H9 (cell line): ENCODE results near the gene SREBF2. TPM values are rescaled to one million over a fixed set of nuclear protein-coding genes. Genes with fewer than 3 reads are reported as not detected.
A peak's percentile ranks its signal among the peaks of the same experiment; 100 is the strongest.

Experiments
- DNase-seq: peaks from one replicate; pipeline ENCODE4 v3.0.0-alpha.2; 2017
- H2AFZ ChIP-seq: one replicate; pipeline ENCODE4 v1.6.1; 2013; ENCODE audit warnings: mild to moderate bottlenecking, low read length, control low read depth, moderate library complexity
- H2AK5ac ChIP-seq: 2 replicates; pipeline ENCODE4 v1.6.1; 2013; ENCODE audit warnings: low read length, control low read depth, mixed read lengths; ENCODE audit not compliant: insufficient read length
- H2BK120ac ChIP-seq: one replicate; pipeline ENCODE4 v1.6.1; 2013; ENCODE audit warnings: low read depth, mild to moderate bottlenecking, low read length, control low read depth, inconsistent platforms; ENCODE audit not compliant: poor library complexity, severe bottlenecking
- H2BK12ac ChIP-seq: 2 replicates; pipeline ENCODE4 v1.6.1; 2013; ENCODE audit warnings: low read length, control low read depth, mixed read lengths, low read depth; ENCODE audit not compliant: insufficient read length
- H2BK15ac ChIP-seq: 2 replicates; pipeline ENCODE4 v1.6.1; 2013; ENCODE audit warnings: low read depth, low read length, control low read depth
- H2BK20ac ChIP-seq: one replicate; pipeline ENCODE4 v1.6.1; 2013; ENCODE audit warnings: low read depth, mild to moderate bottlenecking, low read length, control low read depth, inconsistent platforms; ENCODE audit not compliant: poor library complexity, severe bottlenecking
- H2BK5ac ChIP-seq: 2 replicates; pipeline ENCODE4 v1.6.1; 2013; ENCODE audit warnings: low read length, control low read depth, mixed read lengths; ENCODE audit not compliant: insufficient read length
- H3K14ac ChIP-seq: 2 replicates; pipeline ENCODE4 v1.6.1; 2013; ENCODE audit warnings: low read length, control low read depth; ENCODE audit not compliant: insufficient read depth
- H3K18ac ChIP-seq: 2 replicates; pipeline ENCODE4 v1.6.1; 2013; ENCODE audit warnings: low read depth, mild to moderate bottlenecking, mixed read lengths, low read length, control low read depth; ENCODE audit not compliant: insufficient read length
- H3K23ac ChIP-seq: 2 replicates; pipeline ENCODE4 v1.6.1; 2013; ENCODE audit warnings: low read length, control low read depth, mixed read lengths, low read depth; ENCODE audit not compliant: insufficient read length
- H3K23me2 ChIP-seq: 2 replicates; pipeline ENCODE4 v1.6.1; 2013; ENCODE audit warnings: low read depth, mild to moderate bottlenecking, mixed read lengths, low read length, control low read depth; ENCODE audit not compliant: insufficient read length, poor library complexity, severe bottlenecking
- H3K27ac ChIP-seq: 2 replicates; pipeline ENCODE4 v1.5.1; 2013; ENCODE audit warnings: low read length, control low read depth, mixed read lengths, low read depth; ENCODE audit not compliant: insufficient read length
- H3K27me3 ChIP-seq: 2 replicates; pipeline ENCODE4 v1.6.1; 2013; ENCODE audit warnings: low read length, control low read depth, inconsistent platforms; ENCODE audit not compliant: insufficient read depth
- H3K4ac ChIP-seq: 2 replicates; pipeline ENCODE4 v1.6.1; 2013; ENCODE audit warnings: low read depth, mild to moderate bottlenecking, control low read depth, inconsistent platforms, low read length, moderate library complexity
- H3K4me1 ChIP-seq: 2 replicates; pipeline ENCODE4 v1.6.1; 2013; ENCODE audit warnings: low read length, control low read depth, inconsistent platforms; ENCODE audit not compliant: insufficient read depth
- H3K4me2 ChIP-seq: 2 replicates; pipeline ENCODE4 v1.6.1; 2013; ENCODE audit warnings: low read length, control low read depth, mixed read lengths; ENCODE audit not compliant: insufficient read length, insufficient read depth
- H3K56ac ChIP-seq: 2 replicates; pipeline ENCODE4 v1.6.1; 2013; ENCODE audit warnings: low read depth, mild to moderate bottlenecking, mixed read lengths, low read length, control low read depth; ENCODE audit not compliant: insufficient read length
- H3K79me1 ChIP-seq: 2 replicates; pipeline ENCODE4 v1.6.1; 2013; ENCODE audit warnings: low read depth, mild to moderate bottlenecking, moderate library complexity, low read length, control low read depth, inconsistent platforms; ENCODE audit not compliant: insufficient read depth, poor library complexity, severe bottlenecking
- H3K79me2 ChIP-seq: 2 replicates; pipeline ENCODE4 v1.6.1; 2013; ENCODE audit warnings: low read length, control low read depth, inconsistent platforms; ENCODE audit not compliant: insufficient read depth
- H3K9ac ChIP-seq: 2 replicates; pipeline ENCODE4 v1.6.1; 2013; ENCODE audit warnings: low read length, control low read depth, mixed read lengths; ENCODE audit not compliant: insufficient read length; ENCODE audit errors: extremely low read depth
- H3K9me3 ChIP-seq: one replicate; pipeline ENCODE4 v1.6.1; 2013; ENCODE audit warnings: low read depth, low read length, inconsistent platforms; ENCODE audit not compliant: control insufficient read depth
- H3T11ph ChIP-seq: one replicate; pipeline ENCODE4 v1.6.1; 2013; ENCODE audit warnings: mild to moderate bottlenecking, low read length, control low read depth, inconsistent platforms
- H4K20me1 ChIP-seq: one replicate; pipeline ENCODE4 v1.6.1; 2013; ENCODE audit not compliant: control insufficient read depth, insufficient read length, insufficient read depth
- H4K5ac ChIP-seq: 2 replicates; pipeline ENCODE4 v1.6.1; 2013; ENCODE audit warnings: low read depth, mild to moderate bottlenecking, mixed read lengths, low read length, control low read depth; ENCODE audit not compliant: insufficient read length
- H4K8ac ChIP-seq: replicated peaks from 2 replicates; pipeline ENCODE4 v1.6.1; 2013; ENCODE audit warnings: low read length, control low read depth, mixed read lengths, low read depth; ENCODE audit not compliant: insufficient read length
- H4K91ac ChIP-seq: 2 replicates; pipeline ENCODE4 v1.6.1; 2013; ENCODE audit warnings: low read depth, mild to moderate bottlenecking, moderate library complexity, mixed read lengths, low read length, control low read depth; ENCODE audit not compliant: insufficient read length
- H3K27ac Mint-ChIP-seq, 3 experiments: 2 replicates in 2 of 3; 3 replicates in 1 of 3; pipeline ENCODE4 v1.8.0; 2020 to 2021; ENCODE audit warnings: mixed read lengths in 3 of 3, mild to moderate bottlenecking in 1 of 3, moderate library complexity in 1 of 3
- H3K27me3 Mint-ChIP-seq: 2 replicates; pipeline ENCODE4 v1.8.0; 2021; ENCODE audit warnings: low read depth, mild to moderate bottlenecking, moderate library complexity, mixed read lengths
- H3K36me3 Mint-ChIP-seq, 3 experiments: 2 replicates in 2 of 3; 3 replicates in 1 of 3; pipeline ENCODE4 v1.8.0; 2020 to 2021; ENCODE audit warnings: low read depth in 3 of 3, mixed read lengths in 3 of 3; ENCODE audit not compliant: insufficient read depth in 1 of 3
- H3K4me1 Mint-ChIP-seq, 2 experiments: 2 replicates each; pipeline ENCODE4 v1.8.0; 2020; ENCODE audit warnings: mixed read lengths in 2 of 2
- H3K4me3 Mint-ChIP-seq, 2 experiments: 2 replicates in 1 of 2; 3 replicates in 1 of 2; pipeline ENCODE4 v1.8.0; 2020 to 2021; ENCODE audit warnings: mild to moderate bottlenecking in 2 of 2, mixed read lengths in 2 of 2, moderate library complexity in 1 of 2
- H3K9me3 Mint-ChIP-seq, 2 experiments: 2 replicates in 1 of 2; 3 replicates in 1 of 2; pipeline ENCODE4 v1.8.0; 2020; ENCODE audit warnings: mild to moderate bottlenecking in 2 of 2, mixed read lengths in 2 of 2, moderate library complexity in 1 of 2
- CTCF ChIP-seq: fragments of 200-600 bp; sonication (generic); conservative IDR thresholded peaks from 3 replicates; pipeline ENCODE4 v1.8.0; 2021; ENCODE audit warnings: antibody characterized with exemption, mild to moderate bottlenecking
- WGBS: extraction: QIAGEN DNeasy Blood & Tissue Kit; methylation state at CpG from one replicate; pipeline ENCODE4 v1.1.7; 2013; ENCODE audit warnings: missing lambda C conversion rate, low lambda C conversion rate, mixed read lengths; ENCODE audit not compliant: insufficient read length; ENCODE audit errors: extremely low coverage; 5-methylcytosine and 5-hydroxymethylcytosine counted together
- total RNA-seq: library from RNA; stranded (reverse); gene quantifications from 2 replicates; pipeline ENCODE4 v1.2.1, GENCODE V29; 2021

SREBF2 gene
- total RNA-seq, 1 experiment from 2014 or later, result 146 TPM

DNA sequence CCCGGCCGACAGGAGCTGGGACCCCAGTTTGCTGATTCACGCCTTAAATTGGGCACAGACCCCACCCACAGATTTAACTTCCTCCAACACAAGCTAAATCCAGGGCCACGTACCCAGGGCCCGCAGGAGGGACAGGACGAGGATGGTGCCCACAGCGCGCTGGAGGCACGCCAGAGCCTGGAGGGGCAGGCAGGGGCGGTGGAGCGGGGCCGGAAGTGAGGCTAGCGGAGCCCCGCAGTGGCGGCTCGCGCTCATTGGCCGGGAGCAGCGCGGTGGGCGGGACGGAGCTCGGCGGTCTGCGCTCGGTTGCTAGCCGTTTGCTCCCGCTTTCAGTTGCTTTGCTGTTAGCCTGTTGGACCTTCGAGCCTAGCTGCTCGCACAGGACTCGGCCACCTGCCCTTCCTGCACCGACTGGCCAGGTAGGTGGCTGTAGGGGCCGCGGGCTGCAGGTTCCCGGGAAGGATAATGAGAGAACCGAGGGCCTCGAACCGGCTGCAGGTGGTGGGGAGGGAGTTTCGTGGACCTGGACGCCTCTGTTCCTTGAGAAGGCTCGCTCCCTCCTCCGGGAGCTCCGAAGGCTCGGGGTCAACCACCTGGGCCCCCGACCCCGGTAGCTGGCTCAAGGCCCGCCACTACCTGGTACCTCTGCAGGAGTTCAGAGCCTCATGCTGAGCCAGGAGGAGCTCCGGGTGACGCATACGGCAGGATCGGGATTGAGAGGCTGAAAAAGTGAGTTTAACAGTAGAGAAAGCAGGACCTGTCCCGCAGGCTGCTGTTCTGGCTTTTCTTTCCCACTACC lies 32.4 kb upstream of the SREBF2 start, which contains the start of gene CCDC134:
CCDC134 (plus strand) TSS at position 332 of the 799 bp plus-strand sequence. CDS start 8,212 bp downstream, outside the sequence.
- no peak within 1 kb of the TSS for H3T11ph ChIP-seq
- H3K4me1 ChIP-seq, result peaks cover 6% of the 10 kb centered on the region; the same call in 1 of the 2 replicates
- peak within 1 kb of the TSS; percentile 78 for H3K9ac ChIP-seq
- no peak within 1 kb of the TSS for H3K56ac ChIP-seq
- no peak within 1 kb of the TSS for H2BK120ac ChIP-seq
- peak within 1 kb of the TSS; percentile 89 for H3K18ac ChIP-seq
- peak within 1 kb of the TSS; percentile 2 for H3K27ac ChIP-seq
- peaks cover 4 to 13% (median 5%) of the 10 kb centered on the region in 3 experiments; a peak in 6 of 7 replicates for H3K36me3 Mint-ChIP-seq
- H2AFZ ChIP-seq, result no peak within 1 kb of the TSS
- peak within 1 kb of the TSS; percentile 7 for H4K5ac ChIP-seq
- H3K4me2 ChIP-seq, result peak within 1 kb of the TSS; percentile 90
- no peaks in the 10 kb centered on the region for H3K27me3 ChIP-seq
- no peaks in the 10 kb centered on the region for H3K9me3 ChIP-seq
- H3K9me3 Mint-ChIP-seq, result no peaks in the 10 kb centered on the region
- peak within 1 kb of the TSS; percentile 4 for H2AK5ac ChIP-seq
- peak; percentile 93 for DNase-seq
- no peak within 1 kb of the TSS for H2BK20ac ChIP-seq
- H4K8ac ChIP-seq, result no peak within 1 kb of the TSS
- no peak for TF ChIP-seq CTCF
- no peaks in the 10 kb centered on the region for H4K20me1 ChIP-seq
- H3K4me1 Mint-ChIP-seq, result peaks cover 32 to 33% of the 10 kb centered on the region in 2 experiments
- H2BK15ac ChIP-seq, result no peak within 1 kb of the TSS
- WGBS, result no CpG with 5 or more reads among the region's 52 CpGs
- peak within 1 kb of the TSS; percentile 92 to 97 for H3K4me3 Mint-ChIP-seq
- H3K79me2 ChIP-seq, result peaks cover 7% of the 10 kb centered on the region; the same call in 1 of the 2 replicates
- peak within 1 kb of the TSS; percentile 87 for H3K14ac ChIP-seq
- no peak within 1 kb of the TSS for H3K23ac ChIP-seq
- no peak within 1 kb of the TSS for H2BK12ac ChIP-seq
- no peaks in the 10 kb centered on the region for H3K27me3 Mint-ChIP-seq
- no peak within 1 kb of the TSS for H3K4ac ChIP-seq
- peak within 1 kb of the TSS; percentile 93 to 98 (median 97); a peak in 6 of 7 replicates for H3K27ac Mint-ChIP-seq
- no peak within 1 kb of the TSS for H2BK5ac ChIP-seq
- peaks cover 15% of the 10 kb centered on the region for H3K23me2 ChIP-seq
- H3K79me1 ChIP-seq, result peaks cover 6% of the 10 kb centered on the region
- no peak within 1 kb of the TSS for H4K91ac ChIP-seq
